ENCODE measurements around the gene ATP5F1E.
A peak's percentile ranks its signal among the peaks of the same experiment; 100 is the strongest.
"Not testable (repeated sequence)": the region's sequence is repeated elsewhere in the genome, so short reads cannot be mapped to it uniquely, and the experiment has no call there.

Gene ATP5F1E

GRCh38 chr20:58988565-58988882 lies 43.6 kb downstream of the ATP5F1E start:
- DNase-seq (ENCODE audit: low read depth) = no peak

GRCh38 chr20:58987790-58988564 lies 44.2 kb downstream of the ATP5F1E start:
- no peak for DNase-seq (ENCODE audit: low read depth)

- DNase-seq (ENCODE audit: low read depth) = no peak
These were observed 45.1 kb downstream of the ATP5F1E start for GRCh38 chr20:58986968-58987517.

- no peak for DNase-seq (ENCODE audit: low read depth)
These were observed 45.7 kb downstream of the ATP5F1E start for GRCh38 chr20:58986286-58986967.

DNA sequence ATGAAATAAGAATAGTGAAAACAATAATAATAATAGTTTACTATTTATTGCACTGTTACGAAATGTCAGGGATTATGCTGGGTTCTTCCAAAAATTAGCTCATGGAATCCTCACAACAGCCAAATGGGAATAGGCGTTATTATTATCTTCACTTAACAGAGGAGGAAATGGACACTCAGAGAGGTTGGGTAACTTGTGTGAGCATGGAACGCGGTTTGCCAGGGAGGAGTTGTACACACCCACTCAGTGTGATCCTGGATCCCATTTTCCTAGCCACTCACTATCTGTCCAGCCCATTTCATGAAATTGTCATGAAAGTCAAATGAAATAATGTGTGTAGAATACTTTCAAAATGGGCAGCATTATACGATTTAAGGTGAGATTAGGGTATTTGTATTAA lies 46.5 kb downstream of the ATP5F1E start:
- no peak for DNase-seq (ENCODE audit: low read depth)

DNA sequence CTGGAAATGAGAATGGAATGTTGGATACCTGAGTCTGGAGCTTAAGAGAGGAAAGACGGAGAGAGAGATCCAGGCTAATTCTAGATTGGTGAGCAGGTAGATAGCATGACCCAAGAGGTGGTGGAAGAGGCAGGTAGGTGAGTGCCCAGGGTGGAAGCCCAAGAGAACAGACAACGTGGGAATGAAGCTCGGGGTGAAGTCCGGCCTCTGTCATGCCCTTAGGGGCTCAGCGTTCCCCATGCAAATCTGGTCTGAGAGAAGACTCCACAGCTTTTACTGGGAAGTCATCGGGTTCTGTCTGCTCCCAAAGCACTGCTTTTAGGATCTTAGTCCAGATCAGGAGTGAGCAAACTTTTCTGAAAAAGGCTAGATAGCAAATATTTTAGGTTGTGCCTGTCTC lies 47.4 kb downstream of the ATP5F1E start:
- DNase-seq (ENCODE audit: low read depth) = no peak

DNA sequence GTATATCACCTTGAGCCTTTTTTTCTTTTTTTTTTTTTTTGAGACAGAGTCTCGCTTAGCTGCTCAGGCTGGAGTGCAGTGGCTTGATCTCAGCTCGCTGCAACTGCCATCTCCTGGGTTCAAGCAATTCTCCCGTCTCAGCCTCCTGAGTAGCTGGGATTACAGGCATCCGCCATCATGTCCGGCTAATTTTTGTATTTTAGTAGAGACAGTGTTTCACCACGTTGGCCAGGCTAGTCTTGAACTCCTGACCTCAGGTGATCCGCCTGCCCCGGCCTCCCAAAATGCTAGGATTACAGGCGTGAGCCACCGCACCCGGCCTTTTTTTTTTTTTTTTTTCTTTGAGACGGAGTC lies 49.0 kb downstream of the ATP5F1E start:
- not testable (repeated sequence) for DNase-seq (ENCODE audit: low read depth)

DNA sequence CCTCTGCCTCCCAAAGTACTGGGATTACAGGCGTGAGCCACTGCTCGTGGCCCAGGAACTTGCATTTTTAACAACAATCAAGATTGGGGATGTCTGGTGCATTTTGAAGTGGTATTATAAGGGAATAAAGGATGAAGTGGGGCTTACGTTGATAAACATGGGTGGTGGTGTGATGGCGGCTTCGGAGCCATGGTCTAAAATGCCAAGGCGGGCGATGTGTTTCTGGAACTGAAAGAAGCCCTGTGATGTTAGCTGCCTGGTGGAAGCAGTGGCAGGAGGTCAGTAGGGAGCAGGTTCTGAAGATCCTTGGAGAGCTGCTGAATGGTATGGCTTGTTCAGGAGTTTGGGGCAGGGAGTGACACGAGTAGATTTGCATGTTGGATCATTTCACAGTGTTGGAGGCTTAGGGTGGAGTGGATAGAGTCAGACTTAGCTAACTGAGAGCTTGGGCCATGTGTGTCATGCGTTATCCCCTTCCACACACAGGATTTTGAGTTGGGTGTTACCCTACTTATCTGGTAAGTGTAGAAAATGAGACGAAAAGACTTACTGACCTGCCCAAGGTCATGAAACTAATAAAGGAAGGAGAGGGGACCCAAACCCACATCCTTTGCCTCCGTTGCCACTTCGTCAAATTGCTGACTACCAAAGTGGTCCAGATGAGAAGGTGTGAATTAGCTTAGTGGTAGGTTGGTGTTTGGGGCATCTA lies 49.6 kb downstream of the ATP5F1E start:
- no peak for DNase-seq (ENCODE audit: low read depth)

DNA sequence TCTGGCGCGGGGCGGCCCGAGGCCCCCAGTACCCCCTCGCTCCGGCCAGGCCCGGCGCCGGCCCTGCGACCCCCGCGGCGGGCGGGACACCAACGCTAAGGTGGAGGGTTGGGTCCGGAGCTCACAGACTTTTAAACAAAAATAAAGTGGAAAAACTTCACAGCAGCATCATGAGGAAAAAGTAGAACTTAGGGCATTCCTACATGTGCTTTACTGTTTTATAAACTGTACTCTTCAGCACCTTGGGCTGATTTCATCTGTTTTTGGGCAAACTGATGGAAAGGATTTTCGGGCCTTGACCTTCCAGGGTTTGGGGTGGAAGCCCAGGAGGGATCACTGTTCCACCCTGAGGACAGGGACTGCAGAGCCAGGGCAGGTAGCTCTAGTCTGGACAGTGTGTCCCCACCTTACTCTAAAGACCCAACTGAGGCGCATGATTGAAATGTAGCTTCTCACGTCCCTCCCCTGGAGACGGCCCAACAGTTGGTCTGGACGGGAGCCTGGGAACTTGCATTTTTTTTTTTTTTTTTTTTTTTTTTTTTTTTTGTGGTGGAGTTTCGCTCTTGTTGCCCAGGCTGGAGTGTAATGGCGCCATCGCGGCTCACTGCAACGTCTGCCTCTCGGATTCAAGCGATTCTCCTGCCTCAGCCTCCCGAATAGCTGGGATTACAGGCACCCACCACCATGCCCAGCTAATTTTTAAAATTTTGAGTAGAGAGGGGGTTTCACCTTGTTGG lies 50.3 kb downstream of the ATP5F1E start:
- DNase-seq (ENCODE audit: low read depth) = no peak

DNA sequence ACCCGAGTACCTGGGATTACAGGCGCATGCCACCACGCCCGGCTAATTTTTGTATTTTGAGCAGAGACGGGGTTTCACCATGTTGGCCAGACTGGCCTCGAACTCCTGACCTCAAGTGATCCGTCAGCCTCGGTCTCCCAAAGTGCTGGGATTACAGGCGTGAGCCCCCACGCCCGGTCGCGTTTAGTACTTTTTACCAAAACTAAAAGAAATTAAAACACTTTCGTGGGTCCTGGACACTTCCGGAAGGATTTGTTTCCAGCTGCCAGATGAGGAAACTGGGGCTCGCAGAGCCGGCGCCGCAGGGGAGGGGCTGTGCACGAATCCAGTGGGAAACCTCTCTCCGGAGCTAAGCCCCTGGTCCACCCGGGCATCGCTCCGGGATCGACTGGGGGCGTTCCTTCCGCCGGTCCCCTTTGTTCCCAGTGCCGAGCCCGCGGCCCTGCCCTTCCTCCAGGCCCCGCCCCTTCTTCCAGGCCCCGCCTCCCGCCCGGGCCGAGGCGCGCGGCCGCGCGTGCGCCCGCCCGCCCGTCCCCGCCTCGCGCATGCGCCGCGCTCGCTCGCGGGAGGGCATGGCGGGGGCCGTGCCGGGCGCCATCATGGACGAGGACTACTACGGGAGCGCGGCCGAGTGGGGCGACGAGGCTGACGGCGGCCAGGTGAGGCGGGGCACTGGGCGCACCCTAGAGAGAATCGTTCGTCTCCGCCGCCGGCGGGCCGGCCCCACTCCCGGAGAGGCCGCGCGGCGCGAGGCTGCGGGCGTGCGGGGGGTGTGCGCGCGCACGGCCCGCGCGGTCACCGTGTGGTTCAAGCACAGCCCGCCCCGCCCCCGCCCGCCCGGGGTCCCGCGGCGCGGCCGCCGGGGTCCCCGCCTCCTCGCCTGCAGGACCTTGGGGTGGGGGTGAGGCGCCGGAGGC lies 51.2 kb downstream of the ATP5F1E start, which contains the start of gene NELFCD:
NELFCD (plus strand) TSS at position 546 of the 917 bp plus-strand sequence; CDS start at position 600, 54 bp downstream.
- DNase-seq (ENCODE audit: low read depth) = peak; percentile 77

GRCh38 chr20:58978351-58979190 lies 53.6 kb downstream of the ATP5F1E start:
- DNase-seq (ENCODE audit: low read depth) = no peak

DNA sequence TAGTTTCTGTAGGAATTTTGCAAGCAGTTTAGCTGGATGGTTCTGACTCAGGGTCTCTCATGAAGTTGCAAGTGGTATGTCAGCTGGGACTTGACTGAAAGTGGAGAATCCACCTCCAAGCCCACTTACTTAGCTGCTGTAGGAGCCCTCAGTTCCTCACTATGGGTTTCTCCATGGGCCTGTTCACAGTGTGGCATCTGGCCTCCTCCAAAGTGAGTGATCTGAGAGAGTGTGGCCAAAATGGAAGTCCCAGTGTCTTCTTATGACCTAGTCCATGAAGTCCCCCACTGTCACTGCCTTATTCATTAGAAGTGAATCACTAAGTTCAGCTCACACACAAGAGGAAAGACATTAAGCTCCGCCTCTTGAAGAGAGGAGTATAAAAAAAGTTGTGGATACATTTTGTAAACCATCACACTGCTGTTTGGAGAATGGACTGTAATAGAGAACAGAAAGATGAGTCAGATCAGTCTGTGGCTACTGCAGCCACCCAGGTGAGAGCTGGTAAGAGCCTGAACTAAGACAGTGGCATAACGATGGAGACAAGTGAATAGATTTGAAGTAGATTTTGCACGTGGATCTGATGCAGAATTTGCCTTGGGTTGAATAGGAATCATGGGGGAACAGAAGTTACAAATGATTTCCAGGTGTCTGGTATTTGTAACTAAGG lies 55.9 kb downstream of the ATP5F1E start:
- no peak for DNase-seq (ENCODE audit: low read depth)

Measured in stimulated activated CD8-positive, alpha-beta memory T cell treated with anti-CD3 and anti-CD28 coated beads, Interleukin-7, amount 100 ng/mL, for 24 hours (primary cell).